Measurements from ENCODE around the gene VPS50. TPM values are rescaled to one million over a fixed set of nuclear protein-coding genes. Genes with fewer than 3 reads are reported as not detected.

The VPS50 gene
- total and polyA plus RNA-seq, 2 donors (not counting 3 experiments of a cell fraction or from before 2014, with no cell fraction given): 6.6 to 25.6 TPM

DNA sequence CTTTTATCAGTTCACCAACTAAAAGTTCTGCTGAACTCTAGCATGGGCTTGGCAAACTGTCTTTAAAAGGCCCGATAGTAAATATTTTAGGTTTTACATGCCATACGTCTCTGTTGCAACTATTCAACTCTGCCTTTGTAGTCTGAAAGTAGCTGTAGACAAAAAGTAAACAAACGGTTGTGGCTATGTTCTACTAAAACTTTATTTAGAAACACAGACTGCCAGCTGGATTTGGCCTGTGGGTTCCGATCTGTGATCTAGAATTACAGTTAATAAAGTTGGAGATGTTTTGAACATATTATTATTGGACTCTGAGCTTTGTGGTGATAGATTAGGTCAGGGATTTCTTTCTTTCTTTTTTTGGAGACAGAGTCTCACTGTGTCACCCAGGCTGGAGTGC is 33.1 kb downstream of the VPS50 start:
- H4K20me1 ChIP-seq (replicated peaks; ENCODE audit: control insufficient read depth, extremely low read depth, insufficient read depth, low read length): no peaks in the 10 kb centered on the region
- no peak overlapping the region for H3K27ac ChIP-seq (ENCODE audit: insufficient read depth, low read depth, low read length)
- TF ChIP-seq POLR2AphosphoS5 (IDR thresholded peaks at IDR 0.05; ENCODE audit: insufficient read depth, low read depth, low read length) (no peak), MYC (IDR thresholded peaks at IDR 0.05; ENCODE audit: low read depth, low read length) (no peak), GATA2 (IDR thresholded peaks at IDR 0.05; ENCODE audit: insufficient read depth, insufficient read length, low read depth, low read length) (no peak), EZH2 (IDR thresholded peaks at IDR 0.05; ENCODE audit: borderline replicate concordance, low read depth, low read length, severe bottlenecking) (no peak)
- TF ChIP-seq, protein P1, sequence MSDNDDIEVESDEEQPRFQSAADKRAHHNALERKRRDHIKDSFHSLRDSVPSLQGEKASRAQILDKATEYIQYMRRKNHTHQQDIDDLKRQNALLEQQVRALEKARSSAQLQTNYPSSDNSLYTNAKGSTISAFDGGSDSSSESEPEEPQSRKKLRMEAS (IDR thresholded peaks at IDR 0.05; ENCODE audit: insufficient read depth, insufficient read length): no peak
- H3K9me1 ChIP-seq (replicated peaks; ENCODE audit: control insufficient read depth, extremely low read depth, insufficient read depth, low read length): no peaks in the 10 kb centered on the region
- H3K9me3 ChIP-seq (replicated peaks; ENCODE audit: control insufficient read depth, insufficient read depth, low read length): no peaks in the 10 kb centered on the region
- POLR2A ChIA-PET: no interaction called here
- DNase-seq (ENCODE audit: low read depth, low spot score) (no peak), FAIRE-seq (no peak)
- dilution Hi-C loops (cut with MboI; ENCODE audit: extremely low pct_ligation_motif_present, low sequenced_read_pairs) (no loop called here), intact Hi-C loops (cut with micrococcal nuclease) (no loop called here)
- no peak overlapping the region for H3K4me2 ChIP-seq (ENCODE audit: insufficient read depth, low read length)
- CTCF ChIA-PET: no interaction called here
- H3K79me2 ChIP-seq (ENCODE audit: control insufficient read depth, insufficient read depth, low read length): no peaks in the 10 kb centered on the region
- no peaks in the 10 kb centered on the region for H3K27me3 ChIP-seq (ENCODE audit: control insufficient read depth in 2 of 2, insufficient read depth in 2 of 2, low read length in 2 of 2)
- H3K9ac ChIP-seq (replicated peaks; ENCODE audit: extremely low read depth, insufficient read depth, low read length): no peak overlapping the region
- no peaks in the 10 kb centered on the region for H3K36me3 ChIP-seq (ENCODE audit: control insufficient read depth in 2 of 2, extremely low read depth in 1 of 2, insufficient read depth in 2 of 2, low read length in 2 of 2)
- H3K4me3 ChIP-seq (replicated peaks in 1 of 3; ENCODE audit: insufficient read depth in 1 of 3, low read depth in 1 of 3, low read length in 3 of 3): no peak overlapping the region
- H3K4me1 ChIP-seq (ENCODE audit: control insufficient read depth, extremely low read depth, insufficient read depth, low read length): no peaks in the 10 kb centered on the region
- H2AFZ ChIP-seq (ENCODE audit: low read depth, low read length): no peak overlapping the region
- no TSS peak for BruUV-seq (replicated peaks)

DNA sequence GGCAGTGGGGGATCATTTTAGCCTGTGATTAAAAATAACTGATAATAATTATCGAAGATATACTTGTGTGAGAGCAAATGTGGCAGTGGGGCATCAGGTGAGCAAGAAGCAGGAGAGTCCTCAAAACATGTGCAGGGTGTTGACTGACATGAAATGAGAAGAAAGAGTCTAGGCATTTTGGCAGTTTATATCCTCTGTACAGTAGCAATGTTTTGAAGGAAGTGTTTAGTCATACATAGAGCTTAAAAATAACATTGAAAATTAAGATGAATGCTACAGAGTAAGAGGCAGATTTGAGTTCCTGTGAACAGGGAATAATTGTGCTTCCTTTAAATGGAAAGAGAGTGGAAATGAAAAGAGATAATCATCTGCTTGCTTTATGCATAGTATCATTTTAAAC is 47.4 kb downstream of the VPS50 start:
- H3K79me2 ChIP-seq (ENCODE audit: control insufficient read depth, insufficient read depth, low read length): no peaks in the 10 kb centered on the region
- TF ChIP-seq, protein P1 (IDR thresholded peaks at IDR 0.05; ENCODE audit: insufficient read depth, insufficient read length): no peak
- peak; percentile 63 for TF ChIP-seq JUN (IDR thresholded peaks at IDR 0.05; ENCODE audit: borderline replicate concordance, insufficient read depth, insufficient read length, low read depth)
- no peak for TF ChIP-seq EZH2 (IDR thresholded peaks at IDR 0.05; ENCODE audit: borderline replicate concordance, low read depth, low read length, severe bottlenecking)
- peak; percentile 79 for TF ChIP-seq GATA2 (IDR thresholded peaks at IDR 0.05; ENCODE audit: insufficient read depth, insufficient read length, low read depth, low read length)
- TF ChIP-seq FOS (IDR thresholded peaks at IDR 0.05; ENCODE audit: borderline replicate concordance, insufficient read depth, low read length): peak; percentile 44
- peak overlapping the region; percentile 52 for H3K4me2 ChIP-seq (ENCODE audit: insufficient read depth, low read length)
- H3K36me3 ChIP-seq (ENCODE audit: control insufficient read depth in 2 of 2, extremely low read depth in 1 of 2, insufficient read depth in 2 of 2, low read length in 2 of 2): no peaks in the 10 kb centered on the region
- no peak overlapping the region for H3K9ac ChIP-seq (replicated peaks; ENCODE audit: extremely low read depth, insufficient read depth, low read length)
- peak; percentile 37 for FAIRE-seq
- ChIA-PET CTCF (interaction anchor here (1.0 to 3.1 kb wide), 8 partner anchors 11 to 271 kb away, joined by 3 to 16 read pairs (median 3); no protein-coding TSS in a partner anchor), POLR2A (no interaction called here)
- H3K9me1 ChIP-seq (replicated peaks; ENCODE audit: control insufficient read depth, extremely low read depth, insufficient read depth, low read length): no peaks in the 10 kb centered on the region
- intact Hi-C loops (cut with micrococcal nuclease): loop anchor here (2.0 kb wide), 1 partner anchor 47 kb away; the partner anchor contains the start of gene VPS50
- peak; percentile 85 for DNase-seq (ENCODE audit: low read depth, low spot score)
- H4K20me1 ChIP-seq (replicated peaks; ENCODE audit: control insufficient read depth, extremely low read depth, insufficient read depth, low read length): no peaks in the 10 kb centered on the region
- no peak overlapping the region for H2AFZ ChIP-seq (ENCODE audit: low read depth, low read length)
- H3K27ac ChIP-seq (ENCODE audit: insufficient read depth, low read depth, low read length): peak overlapping the region; percentile 0
- H3K27me3 ChIP-seq (ENCODE audit: control insufficient read depth in 2 of 2, insufficient read depth in 2 of 2, low read length in 2 of 2): no peaks in the 10 kb centered on the region
- H3K4me1 ChIP-seq (ENCODE audit: control insufficient read depth, extremely low read depth, insufficient read depth, low read length): peaks cover 16% of the 10 kb centered on the region
- no TSS peak for BruUV-seq (replicated peaks)
- no peaks in the 10 kb centered on the region for H3K9me3 ChIP-seq (replicated peaks; ENCODE audit: control insufficient read depth, insufficient read depth, low read length)
- no peak overlapping the region for H3K4me3 ChIP-seq (replicated peaks in 1 of 3; ENCODE audit: insufficient read depth in 1 of 3, low read depth in 1 of 3, low read length in 3 of 3)
- dilution Hi-C loops (cut with MboI; ENCODE audit: extremely low pct_ligation_motif_present, low sequenced_read_pairs): no loop called here
